IMR-90 (cell line): ENCODE data around the gene OR2A42. TPM values are rescaled to one million over a fixed set of nuclear protein-coding genes. Genes with fewer than 3 reads are reported as not detected.
"Not testable (repeated sequence)": the region's sequence is repeated elsewhere in the genome, so short reads cannot be mapped to it uniquely, and the experiment has no call there.

Experiments
- ATAC-seq: fragments of 200-7000 bp; cut with Tn5 transposase; 2 replicates; pipeline ENCODE4 v1.9.1; 2020; ENCODE audit warnings: low read depth, mild to moderate bottlenecking, moderate library complexity
- BruUV-seq: library from RNA; stranded (reverse); fragments of 400-500 nt; replicated peaks from 2 replicates; lab custom pipeline; 2021; lab: Mats Ljungman, UMichigan
- CTCF ChIA-PET: fragments of 300-600 bp; formaldehyde crosslinking; extraction: SDS; loops from one replicate; lab custom pipeline; 2021; ENCODE audit warnings: antibody characterized with exemption; lab: Yijun Ruan, JAX
- POLR2A ChIA-PET: fragments of 300-600 bp; sonication (Branson Sonifier 250); formaldehyde crosslinking; loops from one replicate; lab custom pipeline; 2022; ENCODE audit warnings: antibody characterized with exemption; ENCODE audit not compliant: unreplicated experiment; lab: Charles Lee
- DNase-seq: peaks from one replicate; pipeline ENCODE4 v3.0.0; 2013
- H2AFZ ChIP-seq: replicated peaks from 2 replicates; pipeline ENCODE3; 2013; ENCODE audit warnings: low read length, mild to moderate bottlenecking; ENCODE audit not compliant: poor library complexity
- H2AK5ac ChIP-seq: 2 replicates; pipeline ENCODE4 v1.6.1; 2013; ENCODE audit warnings: low read depth, low read length, inconsistent platforms
- H2AK9ac ChIP-seq: replicated peaks from 2 replicates; pipeline ENCODE3; 2013; ENCODE audit warnings: mild to moderate bottlenecking, low read depth, low read length, moderate library complexity; ENCODE audit not compliant: poor library complexity
- H2BK120ac ChIP-seq: 2 replicates; pipeline ENCODE4 v1.6.1; 2013; ENCODE audit warnings: low read depth, low read length, inconsistent platforms
- H2BK15ac ChIP-seq: 3 replicates; pipeline ENCODE4 v1.6.1; 2013; ENCODE audit warnings: low read depth, low read length, inconsistent platforms
- H2BK20ac ChIP-seq: 2 replicates; pipeline ENCODE4 v1.6.1; 2013; ENCODE audit warnings: low read depth, mild to moderate bottlenecking, inconsistent platforms, low read length, moderate library complexity
- H2BK5ac ChIP-seq: 2 replicates; pipeline ENCODE4 v1.6.1; 2013; ENCODE audit warnings: mild to moderate bottlenecking, low read depth, low read length, inconsistent platforms; ENCODE audit not compliant: poor library complexity, severe bottlenecking
- H3K14ac ChIP-seq: replicated peaks from 2 replicates; pipeline ENCODE4 v1.6.1; 2013; ENCODE audit warnings: low read depth, low read length, inconsistent platforms
- H3K18ac ChIP-seq: 2 replicates; pipeline ENCODE4 v1.6.1; 2013; ENCODE audit warnings: low read depth, low read length, control low read depth
- H3K23ac ChIP-seq: 2 replicates; pipeline ENCODE4 v1.6.1; 2013; ENCODE audit warnings: low read depth, low read length, inconsistent platforms
- H3K27ac ChIP-seq: 2 replicates; pipeline ENCODE4 v1.5.1; 2013; ENCODE audit warnings: mild to moderate bottlenecking, control low read depth, low read length; ENCODE audit not compliant: insufficient read depth
- H3K27me3 ChIP-seq: 2 replicates; pipeline ENCODE4 v1.6.1; 2013; ENCODE audit warnings: low read length; ENCODE audit not compliant: control insufficient read depth, insufficient read depth
- H3K36me3 ChIP-seq: 2 replicates; pipeline ENCODE4 v1.6.1; 2013; ENCODE audit warnings: low read length, mixed read lengths; ENCODE audit not compliant: control insufficient read depth, insufficient read depth
- H3K4ac ChIP-seq: 2 replicates; pipeline ENCODE4 v1.6.1; 2013; ENCODE audit warnings: low read depth, low read length, inconsistent platforms
- H3K4me1 ChIP-seq: 2 replicates; pipeline ENCODE4 v1.6.1; 2013; ENCODE audit warnings: low read length, mixed read lengths; ENCODE audit not compliant: control insufficient read depth, insufficient read depth
- H3K4me2 ChIP-seq: 2 replicates; pipeline ENCODE4 v1.6.1; 2013; ENCODE audit warnings: low read depth, mild to moderate bottlenecking, control low read depth, low read length, moderate library complexity
- H3K4me3 ChIP-seq: 2 replicates; pipeline ENCODE4 v1.5.1; 2013; ENCODE audit warnings: low read depth, mild to moderate bottlenecking, control low read depth, low read length, moderate library complexity; ENCODE audit not compliant: insufficient read depth
- H3K56ac ChIP-seq: 2 replicates; pipeline ENCODE4 v1.6.1; 2013; ENCODE audit warnings: low read length, inconsistent platforms; ENCODE audit not compliant: insufficient read depth; ENCODE audit errors: extremely low read depth
- H3K79me1 ChIP-seq, 2 experiments: 2 replicates each; pipeline ENCODE4 v1.6.1; 2013; ENCODE audit warnings: low read length in 2 of 2, inconsistent platforms in 1 of 2, low read depth in 1 of 2
- H3K9ac ChIP-seq: 2 replicates; pipeline ENCODE4 v1.6.1; 2013; ENCODE audit warnings: low read depth, low read length, control low read depth
- H3K9me1 ChIP-seq: 2 replicates; pipeline ENCODE4 v1.6.1; 2013; ENCODE audit warnings: low read length, inconsistent platforms; ENCODE audit not compliant: insufficient read depth
- H3K9me3 ChIP-seq: 2 replicates; pipeline ENCODE4 v1.6.1; 2013; ENCODE audit warnings: low read length; ENCODE audit not compliant: control insufficient read depth, insufficient read depth
- H4K20me1 ChIP-seq: 2 replicates; pipeline ENCODE4 v1.6.1; 2013; ENCODE audit warnings: low read length, inconsistent platforms; ENCODE audit not compliant: insufficient read depth
- H4K5ac ChIP-seq: 2 replicates; pipeline ENCODE4 v1.6.1; 2013; ENCODE audit warnings: mild to moderate bottlenecking, low read depth, low read length, control low read depth
- H4K8ac ChIP-seq, 2 experiments: 2 replicates each; pipeline ENCODE4 v1.6.1; 2013; ENCODE audit warnings: low read depth in 2 of 2, low read length in 2 of 2, control low read depth in 1 of 2, inconsistent platforms in 1 of 2
- H4K91ac ChIP-seq: 2 replicates; pipeline ENCODE4 v1.6.1; 2013; ENCODE audit warnings: low read depth, low read length, inconsistent platforms; ENCODE audit not compliant: insufficient read depth
- WGBS, 2 experiments: methylation state at CpG; one replicate each; pipeline versions ENCODE4 v1.1.5 to v1.1.7; 2013; ENCODE audit warnings: missing lambda C conversion rate in 2 of 2; ENCODE audit not compliant: insufficient read length in 1 of 2; ENCODE audit errors: extremely low coverage in 2 of 2; 5-methylcytosine and 5-hydroxymethylcytosine counted together
- dilution Hi-C: fragments of 300-500 bp; cut with HindIII; formaldehyde crosslinking; loops from one replicate; pipeline ENCODE4 v1.14.3; 2018; ENCODE audit warnings: low sequenced_read_pairs; ENCODE audit not compliant: unreplicated experiment
- in situ Hi-C: fragments of 300-500 bp; cut with MboI; formaldehyde crosslinking; loops from 3 replicates; pipeline ENCODE4 v1.14.3; 2019; ENCODE audit warnings: low sequenced_read_pairs, inconsistent platforms, mixed read lengths
- intact Hi-C: fragments of 100-400 bp; cut with micrococcal nuclease; formaldehyde crosslinking; loops from 2 replicates; pipeline ENCODE4 v1.10.0; 2022
- polyA plus RNA-seq, 3 experiments: library from polyadenylated mRNA; depleted of rRNA; stranded (reverse); fragments of >200 nt; gene quantifications; 2 replicates each; pipeline ENCODE4 v1.2.3, GENCODE V29; 2012; ENCODE audit warnings: low replicate concordance in 1 of 3
- total RNA-seq: library from RNA; depleted of rRNA; stranded (reverse); fragments of >200 nt; gene quantifications from 2 replicates; pipeline ENCODE4 v1.2.3, GENCODE V29; 2012

OR2A42 gene
- total and polyA plus RNA-seq, 2 of the 4 experiments (the other 2 are of a cell fraction), result not detected

GRCh38 chr7:144218581-144218980 is 20.8 kb downstream of the OR2A42 start:
- H3K27ac ChIP-seq, H3K27me3 ChIP-seq, dilution Hi-C loops, H3K4me2 ChIP-seq, H3K4me1 ChIP-seq, H3K9me3 ChIP-seq, DNase-seq, H3K23ac ChIP-seq, H2AK9ac ChIP-seq, BruUV-seq, H4K91ac ChIP-seq, H2BK120ac ChIP-seq, H2AFZ ChIP-seq, CTCF ChIA-PET, H3K79me1 ChIP-seq, H3K18ac ChIP-seq, H3K9me1 ChIP-seq, H2BK20ac ChIP-seq, in situ Hi-C loops, H3K36me3 ChIP-seq, H2AK5ac ChIP-seq, H3K9ac ChIP-seq, ATAC-seq, H2BK15ac ChIP-seq, H2BK5ac ChIP-seq, H3K4me3 ChIP-seq, intact Hi-C loops, H3K14ac ChIP-seq, H4K8ac ChIP-seq, H3K4ac ChIP-seq, H4K20me1 ChIP-seq, H3K56ac ChIP-seq, H4K5ac ChIP-seq, POLR2A ChIA-PET: not testable (repeated sequence)
- WGBS, 2 experiments, result no CpG with 5 or more reads among the region's 1 CpG

- H3K27ac ChIP-seq, intact Hi-C loops, dilution Hi-C loops: not testable (repeated sequence)
These were observed 22.2 kb downstream of the OR2A42 start for GRCh38 chr7:144217200-144217599.

More at GRCh38 chr7:144217200-144217599, 22.2 kb downstream of the OR2A42 start:
- H3K4me1 ChIP-seq, H4K20me1 ChIP-seq, CTCF ChIA-PET, BruUV-seq, H2AFZ ChIP-seq, H2BK20ac ChIP-seq, H3K9me1 ChIP-seq, H3K4me2 ChIP-seq, H2BK120ac ChIP-seq, H4K5ac ChIP-seq, H2AK9ac ChIP-seq, in situ Hi-C loops, POLR2A ChIA-PET, H3K4ac ChIP-seq, H3K14ac ChIP-seq, H3K56ac ChIP-seq, H3K23ac ChIP-seq, H3K18ac ChIP-seq, H4K8ac ChIP-seq, H3K79me1 ChIP-seq, ATAC-seq, H2AK5ac ChIP-seq, H3K9ac ChIP-seq, H2BK15ac ChIP-seq, H4K91ac ChIP-seq, H3K36me3 ChIP-seq, H2BK5ac ChIP-seq, H3K9me3 ChIP-seq, DNase-seq, H3K27me3 ChIP-seq, H3K4me3 ChIP-seq: not testable (repeated sequence)
